ENCODE results near the gene PHYHD1. TPM values are rescaled to one million over a fixed set of nuclear protein-coding genes. Genes with fewer than 3 reads are reported as not detected.

The PHYHD1 gene
- total and polyA plus RNA-seq, 2 of the 13 experiments (the other 11 are each of a cell fraction or from before 2014, with no cell fraction given), result 10.6 to 25.3 TPM

DNA sequence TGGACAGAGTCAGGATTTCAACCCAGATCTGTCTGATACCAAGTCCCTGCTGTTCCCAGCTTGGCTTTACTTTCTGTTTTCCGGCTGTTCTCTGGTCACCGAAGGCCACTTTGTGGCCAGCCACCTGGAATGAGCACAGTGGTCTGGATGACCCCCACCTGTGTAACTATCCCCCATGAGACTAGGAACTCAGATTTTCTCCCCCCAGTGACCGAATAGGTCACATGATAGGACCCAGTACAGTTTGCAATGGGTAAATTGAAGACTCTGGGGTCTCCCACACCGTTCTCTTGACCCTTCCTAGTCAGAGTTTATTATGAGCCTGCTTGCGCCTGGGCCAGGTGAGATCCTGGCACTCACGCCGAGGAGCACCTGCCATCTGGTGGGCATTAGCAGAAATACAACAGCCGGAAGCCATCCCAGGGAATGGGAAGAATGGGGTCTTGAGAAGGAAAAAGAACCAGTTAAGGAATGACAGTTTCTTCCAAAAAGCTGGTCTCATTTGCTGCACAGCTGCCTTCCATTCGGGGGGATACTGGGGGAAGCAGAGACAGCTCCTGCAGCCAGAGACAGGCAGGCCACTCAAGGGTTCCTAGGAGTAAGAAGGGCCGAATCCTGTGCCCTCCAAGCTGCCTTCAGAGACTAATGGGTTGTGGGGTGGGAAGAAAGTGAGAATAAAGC is 7.1 kb downstream of the PHYHD1 start (continued):
- TF ChIP-seq, protein P1, sequence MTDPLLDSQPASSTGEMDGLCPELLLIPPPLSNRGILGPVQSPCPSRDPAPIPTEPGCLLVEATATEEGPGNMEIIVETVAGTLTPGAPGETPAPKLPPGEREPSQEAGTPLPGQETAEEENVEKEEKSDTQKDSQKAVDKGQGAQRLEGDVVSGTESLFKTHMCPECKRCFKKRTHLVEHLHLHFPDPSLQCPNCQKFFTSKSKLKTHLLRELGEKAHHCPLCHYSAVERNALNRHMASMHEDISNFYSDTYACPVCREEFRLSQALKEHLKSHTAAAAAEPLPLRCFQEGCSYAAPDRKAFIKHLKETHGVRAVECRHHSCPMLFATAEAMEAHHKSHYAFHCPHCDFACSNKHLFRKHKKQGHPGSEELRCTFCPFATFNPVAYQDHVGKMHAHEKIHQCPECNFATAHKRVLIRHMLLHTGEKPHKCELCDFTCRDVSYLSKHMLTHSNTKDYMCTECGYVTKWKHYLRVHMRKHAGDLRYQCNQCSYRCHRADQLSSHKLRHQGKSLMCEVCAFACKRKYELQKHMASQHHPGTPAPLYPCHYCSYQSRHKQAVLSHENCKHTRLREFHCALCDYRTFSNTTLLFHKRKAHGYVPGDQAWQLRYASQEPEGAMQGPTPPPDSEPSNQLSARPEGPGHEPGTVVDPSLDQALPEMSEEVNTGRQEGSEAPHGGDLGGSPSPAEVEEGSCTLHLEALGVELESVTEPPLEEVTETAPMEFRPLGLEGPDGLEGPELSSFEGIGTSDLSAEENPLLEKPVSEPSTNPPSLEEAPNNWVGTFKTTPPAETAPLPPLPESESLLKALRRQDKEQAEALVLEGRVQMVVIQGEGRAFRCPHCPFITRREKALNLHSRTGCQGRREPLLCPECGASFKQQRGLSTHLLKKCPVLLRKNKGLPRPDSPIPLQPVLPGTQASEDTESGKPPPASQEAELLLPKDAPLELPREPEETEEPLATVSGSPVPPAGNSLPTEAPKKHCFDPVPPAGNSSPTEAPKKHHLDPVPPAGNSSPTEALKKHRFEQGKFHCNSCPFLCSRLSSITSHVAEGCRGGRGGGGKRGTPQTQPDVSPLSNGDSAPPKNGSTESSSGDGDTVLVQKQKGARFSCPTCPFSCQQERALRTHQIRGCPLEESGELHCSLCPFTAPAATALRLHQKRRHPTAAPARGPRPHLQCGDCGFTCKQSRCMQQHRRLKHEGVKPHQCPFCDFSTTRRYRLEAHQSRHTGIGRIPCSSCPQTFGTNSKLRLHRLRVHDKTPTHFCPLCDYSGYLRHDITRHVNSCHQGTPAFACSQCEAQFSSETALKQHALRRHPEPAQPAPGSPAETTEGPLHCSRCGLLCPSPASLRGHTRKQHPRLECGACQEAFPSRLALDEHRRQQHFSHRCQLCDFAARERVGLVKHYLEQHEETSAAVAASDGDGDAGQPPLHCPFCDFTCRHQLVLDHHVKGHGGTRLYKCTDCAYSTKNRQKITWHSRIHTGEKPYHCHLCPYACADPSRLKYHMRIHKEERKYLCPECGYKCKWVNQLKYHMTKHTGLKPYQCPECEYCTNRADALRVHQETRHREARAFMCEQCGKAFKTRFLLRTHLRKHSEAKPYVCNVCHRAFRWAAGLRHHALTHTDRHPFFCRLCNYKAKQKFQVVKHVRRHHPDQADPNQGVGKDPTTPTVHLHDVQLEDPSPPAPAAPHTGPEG (CRISPR knock-in tag; IDR thresholded peaks at IDR 0.05), result no peak
- no peak for TF ChIP-seq PHF8 (CRISPR knock-in tag; IDR thresholded peaks at IDR 0.05)
- no peak for TF ChIP-seq ZBTB3 (CRISPR knock-in tag; IDR thresholded peaks at IDR 0.05; ENCODE audit: borderline replicate concordance, low read depth)
- no peak for TF ChIP-seq RARG (CRISPR knock-in tag; IDR thresholded peaks at IDR 0.05; ENCODE audit: low read depth)
- no peak for TF ChIP-seq ERF (CRISPR knock-in tag; IDR thresholded peaks at IDR 0.05)
- no peak for TF ChIP-seq ZNF282 (IDR thresholded peaks at IDR 0.05; ENCODE audit: partially characterized antibody)
- no peak for TF ChIP-seq ZC3H4 (CRISPR knock-in tag; IDR thresholded peaks at IDR 0.05; ENCODE audit: borderline replicate concordance)
- TF ChIP-seq, protein P2, sequence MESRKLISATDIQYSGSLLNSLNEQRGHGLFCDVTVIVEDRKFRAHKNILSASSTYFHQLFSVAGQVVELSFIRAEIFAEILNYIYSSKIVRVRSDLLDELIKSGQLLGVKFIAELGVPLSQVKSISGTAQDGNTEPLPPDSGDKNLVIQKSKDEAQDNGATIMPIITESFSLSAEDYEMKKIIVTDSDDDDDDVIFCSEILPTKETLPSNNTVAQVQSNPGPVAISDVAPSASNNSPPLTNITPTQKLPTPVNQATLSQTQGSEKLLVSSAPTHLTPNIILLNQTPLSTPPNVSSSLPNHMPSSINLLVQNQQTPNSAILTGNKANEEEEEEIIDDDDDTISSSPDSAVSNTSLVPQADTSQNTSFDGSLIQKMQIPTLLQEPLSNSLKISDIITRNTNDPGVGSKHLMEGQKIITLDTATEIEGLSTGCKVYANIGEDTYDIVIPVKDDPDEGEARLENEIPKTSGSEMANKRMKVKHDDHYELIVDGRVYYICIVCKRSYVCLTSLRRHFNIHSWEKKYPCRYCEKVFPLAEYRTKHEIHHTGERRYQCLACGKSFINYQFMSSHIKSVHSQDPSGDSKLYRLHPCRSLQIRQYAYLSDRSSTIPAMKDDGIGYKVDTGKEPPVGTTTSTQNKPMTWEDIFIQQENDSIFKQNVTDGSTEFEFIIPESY (CRISPR knock-in tag; IDR thresholded peaks at IDR 0.05), result peak; percentile 68
- TF ChIP-seq ZNF572 (CRISPR knock-in tag; IDR thresholded peaks at IDR 0.05), result no peak
- no peak; the same call in 1 of the 2 replicates for TF ChIP-seq ZSCAN9 (CRISPR knock-in tag; IDR thresholded peaks at IDR 0.05; ENCODE audit: borderline replicate concordance)
- TF ChIP-seq ZNF326 (CRISPR knock-in tag; IDR thresholded peaks at IDR 0.05; ENCODE audit: borderline replicate concordance), result no peak
- TF ChIP-seq ZNF24 (IDR thresholded peaks at IDR 0.05), result no peak
- TF ChIP-seq HNF4G (IDR thresholded peaks at IDR 0.05; ENCODE audit: borderline replicate concordance, low read depth, low read length), result no peak
- TF ChIP-seq HNF4G (CRISPR knock-in tag; IDR thresholded peaks at IDR 0.05; ENCODE audit: borderline replicate concordance, low read depth), result no peak
- 0 out of 2 replicates have a peak, but pooled peaks have one; percentile 45 for TF ChIP-seq ZBTB38 (CRISPR knock-in tag; IDR thresholded peaks at IDR 0.05)
- no peak for TF ChIP-seq MTA1 (CRISPR knock-in tag; IDR thresholded peaks at IDR 0.05; ENCODE audit: borderline replicate concordance)
- no peak for TF ChIP-seq TCF12 (IDR thresholded peaks at IDR 0.05)
- TF ChIP-seq TCF12 (CRISPR knock-in tag; IDR thresholded peaks at IDR 0.05), result no peak
- TF ChIP-seq ZNF878 (CRISPR knock-in tag; IDR thresholded peaks at IDR 0.05), result no peak
- 0 out of 2 replicates have a peak, but pooled peaks have one; percentile 21 for TF ChIP-seq ZNF547 (CRISPR knock-in tag; IDR thresholded peaks at IDR 0.05)
- no peak for TF ChIP-seq KLF13 (CRISPR knock-in tag; IDR thresholded peaks at IDR 0.05)
- no peak for TF ChIP-seq ZNF879 (CRISPR knock-in tag; IDR thresholded peaks at IDR 0.05)
- no peak for TF ChIP-seq RFX1 (IDR thresholded peaks at IDR 0.05)
- TF ChIP-seq ZBTB8A (CRISPR knock-in tag; IDR thresholded peaks at IDR 0.05; ENCODE audit: borderline replicate concordance, low read depth), result no peak
- TF ChIP-seq MAX (IDR thresholded peaks at IDR 0.05), result no peak
